Tibial artery (tissue), 4 donors: ENCODE data around the gene CAMSAP2.

Source experiments
- DNase-seq, 2 donors: peaks; one replicate each; pipeline ENCODE4 v3.0.0-alpha.2; 2019
- H3K27ac ChIP-seq, 2 donors: fragments of 200-600 bp; sonication (generic) in 1 of 2; 1 replicate in 1 of 2; 2 replicates in 1 of 2; pipeline ENCODE4 v1.5.1; 2018 to 2019; ENCODE audit warnings: mild to moderate bottlenecking in 1 of 2
- H3K27me3 ChIP-seq, 2 donors: fragments of 200-600 bp; sonication (generic) in 1 of 2; one replicate each; pipeline versions ENCODE4 v1.5.1 to v1.6.0; 2016 to 2019
- H3K36me3 ChIP-seq, 3 donors: fragments of 200-600 bp; sonication (generic) in 2 of 3; one replicate each; pipeline ENCODE4 v1.5.1; 2016 to 2019; ENCODE audit warnings: mild to moderate bottlenecking in 2 of 3
- H3K4me1 ChIP-seq, 4 donors: fragments of 200-600 bp; sonication (generic) in 2 of 4; 1 replicate in 3 of 4; 2 replicates in 1 of 4; pipeline ENCODE4 v1.5.1; 2016 to 2019
- H3K4me3 ChIP-seq, 2 donors: fragments of 200-600 bp; sonication (generic) in 1 of 2; 1 replicate in 1 of 2; 2 replicates in 1 of 2; pipeline ENCODE4 v1.5.1; 2018 to 2019; ENCODE audit warnings: mild to moderate bottlenecking in 2 of 2
- H3K9me3 ChIP-seq, 3 donors: fragments of 200-600 bp; sonication (generic) in 1 of 3; one replicate each; pipeline ENCODE4 v1.5.1; 2016 to 2019
- intact Hi-C: fragments of 100-400 bp; cut with DNase I; formaldehyde crosslinking; loops from one replicate; pipeline ENCODE4 v1.15.0; 2023; ENCODE audit warnings: low total_unique reads
- TF ChIP-seq, protein P1 (sequence below), 2 experiments: fragments of 200-600 bp in 1 of 2; fragments of 450-650 bp in 1 of 2; IDR thresholded peaks; one replicate each; pipeline ENCODE4 v1.5.1; 2017 to 2019; ENCODE audit warnings: antibody characterized with exemption in 2 of 2, mild to moderate bottlenecking in 1 of 2, moderate library complexity in 1 of 2

Gene CAMSAP2

DNA sequence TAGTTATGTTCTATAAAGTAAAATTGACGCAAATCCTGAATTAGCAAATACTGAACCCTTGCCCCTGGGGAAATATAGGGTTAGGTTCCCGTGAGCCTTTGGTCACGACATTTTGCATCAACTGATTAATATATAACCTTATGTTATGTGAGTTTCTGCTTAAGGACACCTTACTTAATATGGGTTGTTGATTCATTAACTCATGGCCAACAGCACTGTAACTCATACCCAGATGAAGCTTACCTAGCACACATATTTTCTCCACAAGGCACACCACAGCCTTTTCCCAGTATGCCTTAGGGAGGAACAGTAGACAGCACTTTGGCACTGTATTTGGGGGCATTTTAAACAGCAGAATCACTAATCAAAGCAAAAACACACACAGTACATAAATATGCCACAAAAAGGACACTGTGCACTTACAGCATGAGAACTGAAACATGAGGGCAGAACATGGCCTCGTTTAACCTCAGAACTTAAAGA, 171.1 kb downstream of the CAMSAP2 start:
- Histone ChIP-seq H3K9me3 (no peaks in the 10 kb centered on the region), H3K27me3 (no peaks in the 10 kb centered on the region), H3K27ac (no peak overlapping the region), H3K4me3 (no peak overlapping the region), H3K4me1 (peaks cover 0 to 8% (median 0%) of the 10 kb centered on the region in 4 donors), H3K36me3 (no peaks in the 10 kb centered on the region)
- intact Hi-C loops = no loop called here
- TF ChIP-seq, protein P1, sequence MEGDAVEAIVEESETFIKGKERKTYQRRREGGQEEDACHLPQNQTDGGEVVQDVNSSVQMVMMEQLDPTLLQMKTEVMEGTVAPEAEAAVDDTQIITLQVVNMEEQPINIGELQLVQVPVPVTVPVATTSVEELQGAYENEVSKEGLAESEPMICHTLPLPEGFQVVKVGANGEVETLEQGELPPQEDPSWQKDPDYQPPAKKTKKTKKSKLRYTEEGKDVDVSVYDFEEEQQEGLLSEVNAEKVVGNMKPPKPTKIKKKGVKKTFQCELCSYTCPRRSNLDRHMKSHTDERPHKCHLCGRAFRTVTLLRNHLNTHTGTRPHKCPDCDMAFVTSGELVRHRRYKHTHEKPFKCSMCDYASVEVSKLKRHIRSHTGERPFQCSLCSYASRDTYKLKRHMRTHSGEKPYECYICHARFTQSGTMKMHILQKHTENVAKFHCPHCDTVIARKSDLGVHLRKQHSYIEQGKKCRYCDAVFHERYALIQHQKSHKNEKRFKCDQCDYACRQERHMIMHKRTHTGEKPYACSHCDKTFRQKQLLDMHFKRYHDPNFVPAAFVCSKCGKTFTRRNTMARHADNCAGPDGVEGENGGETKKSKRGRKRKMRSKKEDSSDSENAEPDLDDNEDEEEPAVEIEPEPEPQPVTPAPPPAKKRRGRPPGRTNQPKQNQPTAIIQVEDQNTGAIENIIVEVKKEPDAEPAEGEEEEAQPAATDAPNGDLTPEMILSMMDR (IDR thresholded peaks at IDR 0.05) = no peak
- DNase-seq = no peak
